Mesenchymal stem cell (in vitro differentiated cells and primary cell): ENCODE results near the gene TMED8.
"Not testable (repeated sequence)": the region's sequence is repeated elsewhere in the genome, so short reads cannot be mapped to it uniquely, and the experiment has no call there.

Experiments
- DNase-seq: peaks from one replicate; pipeline ENCODE4 v3.0.0-alpha.2; 2013
- H2AFZ ChIP-seq: one replicate; pipeline ENCODE4 v1.6.1; 2013; ENCODE audit warnings: low read depth, mild to moderate bottlenecking, control low read depth, inconsistent platforms, low read length, moderate library complexity
- H2AK5ac ChIP-seq: 2 replicates; pipeline ENCODE4 v1.6.1; 2013; ENCODE audit warnings: low read length, moderate library complexity, mild to moderate bottlenecking, inconsistent platforms; ENCODE audit not compliant: severe bottlenecking
- H2BK120ac ChIP-seq: one replicate; pipeline ENCODE4 v1.6.1; 2013; ENCODE audit warnings: low read depth, mild to moderate bottlenecking, inconsistent platforms, low read length, moderate library complexity
- H2BK12ac ChIP-seq, 2 experiments: one replicate each; pipeline ENCODE4 v1.6.1; 2013; ENCODE audit warnings: inconsistent platforms in 2 of 2, low read length in 2 of 2, mild to moderate bottlenecking in 2 of 2, moderate library complexity in 2 of 2, control low read depth in 1 of 2
- H2BK15ac ChIP-seq: one replicate; pipeline ENCODE4 v1.6.1; 2013; ENCODE audit warnings: mild to moderate bottlenecking, low read depth, inconsistent platforms; ENCODE audit not compliant: poor library complexity, severe bottlenecking
- H2BK5ac ChIP-seq: 2 replicates; pipeline ENCODE4 v1.6.1; 2013; ENCODE audit warnings: low read depth, mild to moderate bottlenecking, low read length, control low read depth, inconsistent platforms; ENCODE audit not compliant: poor library complexity, severe bottlenecking
- H3K14ac ChIP-seq, 2 experiments: one replicate each; pipeline ENCODE4 v1.6.1; 2013; ENCODE audit warnings: inconsistent platforms in 2 of 2, low read length in 2 of 2, control low read depth in 1 of 2, mild to moderate bottlenecking in 1 of 2, moderate library complexity in 1 of 2
- H3K18ac ChIP-seq, 2 experiments: one replicate each; pipeline ENCODE4 v1.6.1; 2013; ENCODE audit warnings: inconsistent platforms in 2 of 2, low read length in 2 of 2, control low read depth in 1 of 2, low read depth in 1 of 2, mild to moderate bottlenecking in 1 of 2
- H3K23ac ChIP-seq, 2 experiments: one replicate each; pipeline ENCODE4 v1.6.1; 2013; ENCODE audit warnings: inconsistent platforms in 2 of 2, low read length in 2 of 2, mild to moderate bottlenecking in 2 of 2, moderate library complexity in 2 of 2, control low read depth in 1 of 2
- H3K27ac ChIP-seq: 2 replicates; pipeline ENCODE4 v1.5.1; 2013; ENCODE audit warnings: mild to moderate bottlenecking, moderate library complexity, low read length, control low read depth, inconsistent platforms; ENCODE audit not compliant: poor library complexity, severe bottlenecking
- H3K27me3 ChIP-seq, 2 experiments: 2 replicates each; pipeline versions ENCODE4 v1.6.1 to v1.7.0; 2013; ENCODE audit warnings: low read length in 2 of 2, mild to moderate bottlenecking in 2 of 2, moderate library complexity in 2 of 2, control low read depth in 1 of 2, inconsistent platforms in 1 of 2; ENCODE audit not compliant: control insufficient read depth in 1 of 2, insufficient read depth in 1 of 2
- H3K36me3 ChIP-seq, 2 experiments: 2 replicates each; pipeline versions ENCODE4 v1.6.1 to v1.7.0; 2013; ENCODE audit warnings: low read length in 2 of 2, control low read depth in 1 of 2, inconsistent platforms in 1 of 2, low read depth in 1 of 2, mild to moderate bottlenecking in 1 of 2; ENCODE audit not compliant: insufficient read depth in 2 of 2, control insufficient read depth in 1 of 2
- H3K4ac ChIP-seq, 2 experiments: one replicate each; pipeline ENCODE4 v1.6.1; 2013; ENCODE audit warnings: inconsistent platforms in 2 of 2, low read length in 2 of 2, mild to moderate bottlenecking in 2 of 2, moderate library complexity in 2 of 2, control low read depth in 1 of 2, low read depth in 1 of 2
- H3K4me1 ChIP-seq: 2 replicates; pipeline ENCODE4 v1.6.1; 2013; ENCODE audit warnings: low read depth, low read length, control low read depth; ENCODE audit not compliant: control insufficient read depth, insufficient read depth
- H3K4me2 ChIP-seq: 2 replicates; pipeline ENCODE4 v1.6.1; 2013; ENCODE audit warnings: low read length, mild to moderate bottlenecking, inconsistent platforms; ENCODE audit not compliant: poor library complexity, severe bottlenecking
- H3K4me3 ChIP-seq, 2 experiments: 2 replicates each; pipeline versions ENCODE4 v1.5.1 to v1.7.0; 2013; ENCODE audit warnings: low read length in 2 of 2, mild to moderate bottlenecking in 2 of 2, control low read depth in 1 of 2, low read depth in 1 of 2; ENCODE audit not compliant: insufficient read depth in 1 of 2
- H3K79me1 ChIP-seq: replicated peaks from 2 replicates; pipeline ENCODE4 v1.6.1; 2013; ENCODE audit warnings: mild to moderate bottlenecking, control low read depth, low read length, inconsistent platforms; ENCODE audit not compliant: poor library complexity, severe bottlenecking
- H3K9ac ChIP-seq: 2 replicates; pipeline ENCODE4 v1.7.0; 2013; ENCODE audit warnings: mild to moderate bottlenecking, low read length, moderate library complexity
- H3K9me3 ChIP-seq: 2 replicates; pipeline ENCODE4 v1.7.0; 2013; ENCODE audit warnings: mild to moderate bottlenecking, low read length; ENCODE audit not compliant: control insufficient read depth
- H4K8ac ChIP-seq: one replicate; pipeline ENCODE4 v1.6.1; 2013; ENCODE audit warnings: inconsistent platforms, mild to moderate bottlenecking, low read length, moderate library complexity
- H4K91ac ChIP-seq: one replicate; pipeline ENCODE4 v1.6.1; 2013; ENCODE audit warnings: mild to moderate bottlenecking, low read length, inconsistent platforms
- WGBS: methylation state at CpG from one replicate; pipeline ENCODE4 v1.1.7; 2013; ENCODE audit warnings: mixed read lengths; 5-methylcytosine and 5-hydroxymethylcytosine counted together

TMED8 gene

GRCh38 chr14:77322250-77322902 lies 54.5 kb downstream of the TMED8 start:
- peak overlapping the region in 1 of 2 experiments; percentile 91 for H3K4me3 ChIP-seq
- no peak overlapping the region for H3K18ac ChIP-seq
- H3K9ac ChIP-seq: peak overlapping the region; percentile 92
- H2BK5ac ChIP-seq: no peak overlapping the region
- H3K4ac ChIP-seq: no peak overlapping the region
- H3K23ac ChIP-seq: no peak overlapping the region
- no peak for DNase-seq
- no peaks in the 10 kb centered on the region for H3K9me3 ChIP-seq
- H3K27ac ChIP-seq: no peak overlapping the region
- no peak overlapping the region for H3K14ac ChIP-seq
- no peak overlapping the region for H2AFZ ChIP-seq
- no peak overlapping the region for H4K91ac ChIP-seq
- H3K36me3 ChIP-seq: peaks cover 0 to 5% of the 10 kb centered on the region in 2 experiments
- no peak overlapping the region for H4K8ac ChIP-seq
- WGBS: 93% methylated on average over 5 of the region's 5 CpGs
- H2BK12ac ChIP-seq: no peak overlapping the region
- peaks cover 26% of the 10 kb centered on the region for H3K79me1 ChIP-seq
- peak overlapping the region; percentile 88 for H3K4me2 ChIP-seq
- peaks cover 8% of the 10 kb centered on the region for H3K4me1 ChIP-seq
- H2BK15ac ChIP-seq: no peak overlapping the region
- no peak overlapping the region for H2BK120ac ChIP-seq
- no peak overlapping the region for H2AK5ac ChIP-seq
- H3K27me3 ChIP-seq: no peaks in the 10 kb centered on the region

GRCh38 chr14:77320238-77320935 lies 56.5 kb downstream of the TMED8 start, which contains the start of gene POMT2:
TSS of gene POMT2 (minus strand) at chr14:77320883. CDS start at chr14:77320681, 202 bp downstream.
- H3K4ac ChIP-seq: peak within 1 kb of the TSS; percentile 95 to 98
- H4K91ac ChIP-seq: peak within 1 kb of the TSS; percentile 89
- peaks cover 33% of the 10 kb centered on the region for H3K79me1 ChIP-seq
- peak within 1 kb of the TSS in 1 of 2 experiments; percentile 31 for H2BK12ac ChIP-seq
- H2AK5ac ChIP-seq: no peak within 1 kb of the TSS
- peak within 1 kb of the TSS; percentile 91 to 97 for H3K4me3 ChIP-seq
- H3K36me3 ChIP-seq: peaks cover 0 to 5% of the 10 kb centered on the region in 2 experiments
- H3K9me3 ChIP-seq: no peaks in the 10 kb centered on the region
- H3K9ac ChIP-seq: peak within 1 kb of the TSS; percentile 92
- H4K8ac ChIP-seq: peak within 1 kb of the TSS; percentile 98
- peak within 1 kb of the TSS; percentile 98 to 100 for H3K18ac ChIP-seq
- DNase-seq: peak; percentile 92
- H3K4me2 ChIP-seq: peak within 1 kb of the TSS; percentile 92
- H3K27me3 ChIP-seq: no peaks in the 10 kb centered on the region
- H3K4me1 ChIP-seq: peaks cover 11% of the 10 kb centered on the region
- H3K14ac ChIP-seq: peak within 1 kb of the TSS in 1 of 2 experiments; percentile 97
- peak within 1 kb of the TSS; percentile 99 for H3K27ac ChIP-seq
- peak within 1 kb of the TSS; percentile 95 for H2BK15ac ChIP-seq
- H2BK5ac ChIP-seq: peak within 1 kb of the TSS; percentile 99
- peak within 1 kb of the TSS; percentile 81 for H2BK120ac ChIP-seq
- under 1% methylated on average over 60 of the region's 69 CpGs for WGBS
- no peak within 1 kb of the TSS for H3K23ac ChIP-seq
- H2AFZ ChIP-seq: peak within 1 kb of the TSS; percentile 75

- Histone ChIP-seq H2AK5ac (peak overlapping the region; percentile 19), H2BK5ac (no peak overlapping the region), H4K91ac (no peak overlapping the region), H3K27me3 (no peaks in the 10 kb centered on the region), H3K14ac (no peak overlapping the region), H3K4me2 (peak overlapping the region; percentile 44), H3K18ac (no peak overlapping the region), H3K23ac (no peak overlapping the region), H2BK120ac (no peak overlapping the region), H3K79me1 (peaks cover 34% of the 10 kb centered on the region), H3K9ac (peak overlapping the region; percentile 92), H3K4me1 (peaks cover 16% of the 10 kb centered on the region), H3K4ac (no peak overlapping the region), H3K27ac (peak overlapping the region; percentile 60), H3K4me3 (peak overlapping the region in 1 of 2 experiments; percentile 91), H2BK12ac (no peak overlapping the region), H2AFZ (no peak overlapping the region), H3K9me3 (no peaks in the 10 kb centered on the region), H4K8ac (no peak overlapping the region), H2BK15ac (no peak overlapping the region), H3K36me3 (peaks cover 0 to 5% of the 10 kb centered on the region in 2 experiments)
- WGBS: 34% methylated on average over 5 of the region's 5 CpGs
- DNase-seq: peak; percentile 26
These were observed 57.5 kb downstream of the TMED8 start for GRCh38 chr14:77319422-77319821.

GRCh38 chr14:77318756-77319155 lies 58.1 kb downstream of the TMED8 start:
- not testable (repeated sequence) for H3K14ac ChIP-seq, H3K18ac ChIP-seq, H3K27ac ChIP-seq, H3K4ac ChIP-seq, H3K23ac ChIP-seq, H4K91ac ChIP-seq, H2AK5ac ChIP-seq, H3K9ac ChIP-seq, H2BK120ac ChIP-seq, H3K27me3 ChIP-seq, H2BK12ac ChIP-seq, DNase-seq, H3K9me3 ChIP-seq, H3K4me3 ChIP-seq, H2BK15ac ChIP-seq, H4K8ac ChIP-seq, H2AFZ ChIP-seq, H3K36me3 ChIP-seq, H2BK5ac ChIP-seq
- WGBS: 98% methylated on average over 11 of the region's 11 CpGs
- Histone ChIP-seq H3K4me1 (peaks cover 16% of the 10 kb centered on the region), H3K4me2 (peak overlapping the region; percentile 11), H3K79me1 (peaks cover 33% of the 10 kb centered on the region)
